ENCODE results near the gene FRG2C. TPM values are rescaled to one million over a fixed set of nuclear protein-coding genes. Genes with fewer than 3 reads are reported as not detected.
"Not testable (repeated sequence)": the region's sequence is repeated elsewhere in the genome, so short reads cannot be mapped to it uniquely, and the experiment has no call there.

The FRG2C gene
- polyA plus RNA-seq: not detected

GRCh38 chr3:75664028-75664427 is at the start of gene FRG2C:
Gene FRG2C, plus strand, starts transcription at chr3:75664328. Its CDS starts 52 bp downstream, at chr3:75664380.
- H3K27ac Mint-ChIP-seq, DNase-seq, H3K4me3 Mint-ChIP-seq, H3K4me1 Mint-ChIP-seq: not testable (repeated sequence)
- peaks cover 2 to 11% (median 2%) of the 10 kb centered on the region in 3 donors for H3K36me3 Mint-ChIP-seq
- peaks cover 3 to 45% (median 30%) of the 10 kb centered on the region in 6 donors for H3K9me3 Mint-ChIP-seq
- H3K27me3 Mint-ChIP-seq (ENCODE audit: low read depth in 3 of 3): peaks cover 8 to 23% (median 17%) of the 10 kb centered on the region in 3 donors

- not testable (repeated sequence) for H3K9me3 Mint-ChIP-seq; DNase-seq; H3K4me3 Mint-ChIP-seq; H3K27ac Mint-ChIP-seq; H3K27me3 Mint-ChIP-seq (ENCODE audit: low read depth in 3 of 3); H3K36me3 Mint-ChIP-seq; H3K4me1 Mint-ChIP-seq
Observed at GRCh38 chr3:75618666-75619305, 45.3 kb upstream of the FRG2C start.

DNA sequence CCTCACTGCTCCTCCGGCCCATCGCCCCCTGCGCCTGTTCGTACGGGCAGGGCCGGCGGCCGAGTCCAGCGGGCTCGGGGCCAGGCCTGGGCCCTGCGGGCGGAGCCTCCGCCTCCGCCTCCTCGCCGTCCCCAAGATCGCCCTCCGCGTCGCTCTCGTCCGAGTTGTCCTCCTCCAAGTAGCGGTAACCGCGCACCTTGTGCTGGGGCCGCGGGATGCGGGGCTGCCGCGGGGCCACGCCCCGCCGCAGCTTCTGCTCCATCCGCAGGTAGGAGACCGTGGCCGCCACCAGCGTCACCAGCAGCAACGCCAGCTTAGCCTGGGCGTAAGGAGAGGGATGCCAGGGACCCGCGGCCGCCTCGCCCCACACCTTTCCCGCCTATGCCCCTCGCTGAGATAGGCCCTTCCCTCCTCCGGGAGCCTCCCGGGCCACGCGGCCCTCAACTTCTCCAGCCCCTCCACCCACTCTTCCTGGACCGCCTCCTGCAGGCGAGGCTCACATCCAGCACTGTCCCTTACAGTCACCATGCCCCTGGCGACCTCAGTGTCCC is 44.6 kb upstream of the FRG2C start:
- not testable (repeated sequence) for H3K27me3 Mint-ChIP-seq (ENCODE audit: low read depth in 3 of 3); H3K9me3 Mint-ChIP-seq; H3K36me3 Mint-ChIP-seq; H3K27ac Mint-ChIP-seq; DNase-seq; H3K4me1 Mint-ChIP-seq
- peak overlapping the region in 3 of 5 donors; percentile 24 to 65 (median 44) for H3K4me3 Mint-ChIP-seq

- DNase-seq; H3K9me3 Mint-ChIP-seq; H3K27ac Mint-ChIP-seq; H3K4me1 Mint-ChIP-seq; H3K36me3 Mint-ChIP-seq; H3K4me3 Mint-ChIP-seq; H3K27me3 Mint-ChIP-seq (ENCODE audit: low read depth in 3 of 3): not testable (repeated sequence)
Observed at GRCh38 chr3:75621772-75622171, 42.4 kb upstream of the FRG2C start.

DNA sequence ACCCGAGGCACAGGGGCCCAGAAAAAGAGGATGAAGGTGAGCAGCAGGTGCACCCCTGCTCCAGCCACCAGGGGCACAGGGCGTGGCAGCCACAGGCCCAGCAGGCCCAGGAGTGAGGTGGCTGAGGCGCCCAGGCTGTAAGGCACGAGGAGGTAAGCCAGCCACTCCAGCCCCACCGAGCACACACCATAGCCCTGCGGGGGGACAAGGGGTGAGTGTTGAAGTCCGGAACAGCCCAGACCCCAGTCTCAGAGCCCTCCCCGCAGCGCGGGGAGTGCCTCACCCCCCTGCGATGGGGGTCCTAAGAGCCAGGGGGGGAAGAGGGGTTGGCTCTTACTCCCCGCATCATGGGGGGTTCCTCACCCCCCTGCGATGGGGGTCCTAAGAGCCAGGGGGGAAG is 40.5 kb upstream of the FRG2C start:
- not testable (repeated sequence) for H3K4me1 Mint-ChIP-seq; DNase-seq; H3K36me3 Mint-ChIP-seq; H3K27me3 Mint-ChIP-seq (ENCODE audit: low read depth in 3 of 3); H3K4me3 Mint-ChIP-seq; H3K9me3 Mint-ChIP-seq; H3K27ac Mint-ChIP-seq

- not testable (repeated sequence) for H3K4me1 Mint-ChIP-seq; H3K4me3 Mint-ChIP-seq; DNase-seq; H3K27me3 Mint-ChIP-seq (ENCODE audit: low read depth in 3 of 3); H3K9me3 Mint-ChIP-seq; H3K27ac Mint-ChIP-seq; H3K36me3 Mint-ChIP-seq
Observed at GRCh38 chr3:75630887-75631535, 33.1 kb upstream of the FRG2C start.

- no peaks in the 10 kb centered on the region for H3K36me3 Mint-ChIP-seq
- H3K27ac Mint-ChIP-seq: no peak overlapping the region
- no peak for DNase-seq
- peaks cover 0 to 1% (median 0%) of the 10 kb centered on the region in 6 donors for H3K9me3 Mint-ChIP-seq
- H3K4me3 Mint-ChIP-seq: no peak overlapping the region
- H3K27me3 Mint-ChIP-seq (ENCODE audit: low read depth in 3 of 3): no peaks in the 10 kb centered on the region
- H3K4me1 Mint-ChIP-seq: no peaks in the 10 kb centered on the region
Observed at GRCh38 chr3:75631541-75631940, 32.6 kb upstream of the FRG2C start.

GRCh38 chr3:75638947-75639346 is 25.2 kb upstream of the FRG2C start:
- not testable (repeated sequence) for H3K27me3 Mint-ChIP-seq (ENCODE audit: low read depth in 3 of 3); H3K27ac Mint-ChIP-seq; H3K4me3 Mint-ChIP-seq; H3K9me3 Mint-ChIP-seq; DNase-seq; H3K36me3 Mint-ChIP-seq
- peaks cover 23 to 31% of the 10 kb centered on the region in 2 donors for H3K4me1 Mint-ChIP-seq

- peaks cover 23 to 31% of the 10 kb centered on the region in 2 donors for H3K4me1 Mint-ChIP-seq
- DNase-seq: peak in 1 of 3 donors; percentile 17
- peak overlapping the region; percentile 66 to 86 (median 79) for H3K4me3 Mint-ChIP-seq
- not testable (repeated sequence) for H3K36me3 Mint-ChIP-seq; H3K9me3 Mint-ChIP-seq; H3K27me3 Mint-ChIP-seq (ENCODE audit: low read depth in 3 of 3)
- peak overlapping the region in 3 of 6 donors; percentile 41 to 49 (median 45) for H3K27ac Mint-ChIP-seq
Observed at GRCh38 chr3:75641107-75641517, 23.0 kb upstream of the FRG2C start.

GRCh38 chr3:75643031-75643800 is 20.9 kb upstream of the FRG2C start:
- Mint-ChIP-seq H3K4me3 (peak overlapping the region; percentile 61 to 85 (median 78)), H3K27ac (peak overlapping the region in 1 of 6 donors; percentile 21), H3K4me1 (peaks cover 23 to 31% of the 10 kb centered on the region in 2 donors)

DNA sequence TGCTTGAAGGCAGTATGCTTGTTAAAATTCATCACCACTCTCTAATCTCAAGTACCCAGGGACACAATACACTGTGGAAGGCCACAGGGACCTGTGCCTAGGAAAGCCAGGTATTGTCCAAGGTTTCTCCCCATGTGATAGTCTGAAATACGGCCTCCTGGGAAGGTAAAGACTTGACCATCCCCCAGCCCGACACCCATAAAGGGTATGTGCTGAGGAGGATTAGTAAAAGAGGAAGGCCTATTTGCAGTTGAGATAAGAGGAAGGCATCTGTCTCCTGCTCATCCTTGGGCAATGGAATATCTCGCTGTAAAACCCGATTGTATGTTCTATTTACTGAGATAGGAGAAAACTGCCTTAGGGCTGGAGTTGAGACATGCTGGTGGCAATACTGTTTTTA is 18.6 kb upstream of the FRG2C start:
- H3K4me1 Mint-ChIP-seq: peaks cover 23 to 27% of the 10 kb centered on the region in 2 donors
- H3K27me3 Mint-ChIP-seq (ENCODE audit: low read depth in 3 of 3); H3K27ac Mint-ChIP-seq; H3K4me3 Mint-ChIP-seq; H3K9me3 Mint-ChIP-seq; H3K36me3 Mint-ChIP-seq; DNase-seq: not testable (repeated sequence)

More at GRCh38 chr3:75643031-75643800, 20.9 kb upstream of the FRG2C start:
- not testable (repeated sequence) for H3K27me3 Mint-ChIP-seq (ENCODE audit: low read depth in 3 of 3); H3K9me3 Mint-ChIP-seq; H3K36me3 Mint-ChIP-seq
- peak; percentile 24 to 44 (median 40) for DNase-seq

DNA sequence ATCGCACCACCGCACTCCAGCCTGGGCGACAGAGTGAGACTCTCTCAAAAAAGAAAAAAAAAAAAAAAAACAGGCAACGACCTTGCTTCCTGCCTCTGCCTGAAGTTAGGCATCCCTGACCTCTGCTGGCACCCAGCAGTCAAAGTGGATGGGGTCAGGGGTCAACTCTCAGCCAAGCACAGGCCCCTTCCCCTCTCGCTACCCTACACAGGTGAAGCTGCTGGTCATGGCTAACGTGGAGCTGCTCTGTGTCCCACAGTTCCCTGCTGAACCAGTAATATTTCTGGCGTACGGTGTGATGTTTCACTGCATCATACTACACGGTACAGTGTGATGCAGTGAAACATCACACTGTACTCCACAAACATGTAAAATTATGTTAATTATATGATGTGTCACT is 13.9 kb upstream of the FRG2C start:
- Mint-ChIP-seq H3K36me3 (no peaks in the 10 kb centered on the region), H3K4me3 (no peak overlapping the region), H3K27ac (no peak overlapping the region), H3K27me3 (ENCODE audit: low read depth in 3 of 3) (no peaks in the 10 kb centered on the region), H3K4me1 (no peaks in the 10 kb centered on the region), H3K9me3 (peaks cover 0 to 1% (median 0%) of the 10 kb centered on the region in 6 donors)
- no peak for DNase-seq

DNA sequence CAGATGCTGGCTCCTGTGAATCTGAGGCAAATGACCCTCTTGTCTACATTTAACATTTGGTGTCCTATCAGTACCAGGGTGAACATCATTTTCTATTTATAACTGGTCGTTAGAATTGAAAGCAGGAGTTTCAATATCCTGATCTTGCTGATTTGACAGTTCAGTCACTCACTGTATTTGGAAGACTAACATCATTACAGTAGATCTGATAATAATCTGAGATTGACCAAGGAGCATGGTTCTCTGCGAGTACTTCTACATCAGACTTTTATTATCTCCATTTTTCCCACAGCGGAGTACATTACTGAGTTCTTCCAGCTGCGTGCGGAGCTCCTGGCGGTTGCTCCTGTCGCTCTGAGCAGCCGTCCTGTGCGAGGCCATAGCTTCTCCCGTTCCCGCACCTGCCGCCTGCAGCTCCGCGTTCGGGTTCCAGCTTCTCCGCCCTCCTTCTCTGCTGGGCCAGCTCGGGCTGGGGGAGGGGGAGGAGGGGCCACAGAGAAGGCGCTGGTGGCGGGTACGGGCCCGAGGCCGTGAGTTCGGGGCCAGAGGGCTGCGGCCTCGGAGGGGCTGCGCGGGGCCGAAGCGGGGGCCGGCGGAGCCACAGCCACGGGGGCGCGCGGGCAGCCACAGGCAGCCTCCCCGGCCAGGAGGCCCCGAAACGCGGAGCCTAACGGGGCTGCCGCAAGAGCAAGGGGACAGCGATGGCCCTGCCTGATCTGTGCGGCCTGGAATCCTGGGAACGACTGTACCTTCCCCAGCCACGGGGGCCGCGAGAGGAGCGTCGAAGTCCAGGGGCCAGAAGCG is 8.8 kb upstream of the FRG2C start:
- not testable (repeated sequence) for H3K27ac Mint-ChIP-seq, H3K4me3 Mint-ChIP-seq

More for the DNA sequence above, 8.8 kb upstream of the FRG2C start:
- H3K9me3 Mint-ChIP-seq; H3K4me1 Mint-ChIP-seq; H3K27me3 Mint-ChIP-seq (ENCODE audit: low read depth in 3 of 3); H3K36me3 Mint-ChIP-seq; DNase-seq: not testable (repeated sequence)
